GM23338 (cell line): Measurements from ENCODE around the gene CACNB2. TPM values are rescaled to one million over a fixed set of nuclear protein-coding genes. Genes with fewer than 3 reads are reported as not detected.

Experiments
- ATAC-seq: fragments of 200-7000 bp; cut with Tn5 transposase; 3 replicates; pipeline ENCODE4 v1.9.1; 2020
- DNase-seq: peaks from one replicate; pipeline ENCODE4 v3.0.0-alpha.2; 2015; ENCODE audit warnings: low spot score
- H2AFZ ChIP-seq: fragments of 200-600 bp; sonication (generic); 2 replicates; pipeline ENCODE4 v1.8.0; 2016; ENCODE audit warnings: antibody characterized with exemption, mild to moderate bottlenecking, moderate library complexity
- H3F3A ChIP-seq: fragments of 200-600 bp; sonication (generic); replicated peaks from 2 replicates; pipeline ENCODE4 v1.8.0; 2017; ENCODE audit warnings: antibody characterized with exemption, mixed run types, low read depth
- H3K27ac ChIP-seq: fragments of 200-600 bp; sonication (generic); 2 replicates; pipeline ENCODE4 v1.6.1; 2016; ENCODE audit warnings: low read depth
- H3K27me3 ChIP-seq: fragments of 200-600 bp; sonication (generic); 2 replicates; pipeline ENCODE4 v1.8.0; 2016; ENCODE audit warnings: mild to moderate bottlenecking, mixed run types, moderate library complexity; ENCODE audit not compliant: insufficient read depth
- H3K36me3 ChIP-seq: fragments of 200-600 bp; sonication (generic); 2 replicates; pipeline ENCODE4 v1.8.0; 2016; ENCODE audit warnings: mild to moderate bottlenecking; ENCODE audit not compliant: insufficient read depth
- H3K4me1 ChIP-seq: fragments of 200-600 bp; sonication (generic); 2 replicates; pipeline ENCODE4 v1.8.0; 2016; ENCODE audit warnings: mild to moderate bottlenecking, moderate library complexity; ENCODE audit not compliant: insufficient read depth
- H3K4me2 ChIP-seq: fragments of 200-600 bp; sonication (generic); 2 replicates; pipeline ENCODE4 v1.7.1; 2017; ENCODE audit warnings: mixed run types
- H3K4me3 ChIP-seq: fragments of 200-600 bp; sonication (generic); 2 replicates; pipeline ENCODE4 v1.6.1; 2016; ENCODE audit warnings: mixed run types
- H3K79me2 ChIP-seq: fragments of 200-600 bp; sonication (generic); replicated peaks from 2 replicates; pipeline ENCODE4 v1.8.0; 2017; ENCODE audit warnings: mild to moderate bottlenecking; ENCODE audit not compliant: insufficient read depth
- H3K9me2 ChIP-seq: fragments of 200-600 bp; sonication (generic); 2 replicates; pipeline ENCODE4 v1.8.0; 2017; ENCODE audit not compliant: insufficient read depth
- H4K20me1 ChIP-seq: fragments of 200-600 bp; sonication (generic); replicated peaks from 2 replicates; pipeline ENCODE4 v1.8.0; 2017; ENCODE audit warnings: mild to moderate bottlenecking; ENCODE audit not compliant: insufficient read depth
- H3K27ac Mint-ChIP-seq: 2 replicates; pipeline ENCODE4 v1.8.0; 2020; ENCODE audit warnings: inconsistent platforms, mild to moderate bottlenecking, moderate library complexity, mixed read lengths
- H3K27me3 Mint-ChIP-seq: 3 replicates; pipeline ENCODE4 v1.8.0; 2022; ENCODE audit warnings: low read depth, mild to moderate bottlenecking, moderate library complexity, mixed read lengths, inconsistent platforms; ENCODE audit not compliant: insufficient read depth, poor library complexity
- H3K36me3 Mint-ChIP-seq: 3 replicates; pipeline ENCODE4 v1.8.0; 2021; ENCODE audit warnings: low read depth, mild to moderate bottlenecking, inconsistent platforms, moderate library complexity, mixed read lengths
- H3K4me1 Mint-ChIP-seq: 3 replicates; pipeline ENCODE4 v1.8.0; 2020; ENCODE audit warnings: mild to moderate bottlenecking, inconsistent platforms, mixed read lengths
- H3K4me3 Mint-ChIP-seq: 3 replicates; pipeline ENCODE4 v1.8.0; 2021; ENCODE audit warnings: moderate library complexity, mild to moderate bottlenecking, inconsistent platforms, mixed read lengths
- H3K9me3 Mint-ChIP-seq: 3 replicates; pipeline ENCODE4 v1.8.0; 2020; ENCODE audit warnings: moderate library complexity, mild to moderate bottlenecking, inconsistent platforms, mixed read lengths
- EZH2 ChIP-seq: fragments of 200-600 bp; sonication (generic); IDR thresholded peaks from one replicate; pipeline ENCODE4 v1.8.0; 2017; ENCODE audit warnings: antibody characterized with exemption, mild to moderate bottlenecking, low read depth; ENCODE audit not compliant: unreplicated experiment
- EZH2phosphoT487 ChIP-seq: fragments of 200-600 bp; sonication (generic); IDR thresholded peaks from one replicate; pipeline ENCODE4 v1.8.1; 2018; ENCODE audit warnings: antibody characterized with exemption; ENCODE audit not compliant: unreplicated experiment
- JUNB ChIP-seq: IDR thresholded peaks from one replicate; pipeline ENCODE4 v1.6.1; 2016; ENCODE audit warnings: antibody characterized with exemption; ENCODE audit not compliant: unreplicated experiment
- POLR2AphosphoS5 ChIP-seq: IDR thresholded peaks from 2 replicates; pipeline ENCODE4 v1.6.1; 2016; ENCODE audit warnings: antibody characterized with exemption, low read depth
- STAT1 ChIP-seq: IDR thresholded peaks from one replicate; pipeline ENCODE4 v1.6.1; 2016; ENCODE audit warnings: antibody characterized with exemption; ENCODE audit not compliant: unreplicated experiment
- ZNF114 ChIP-seq: fragments of 250-450 bp; sonication (Bioruptor Pico); IDR thresholded peaks from 2 replicates; pipeline ENCODE4 v1.5.0; 2020; ENCODE audit warnings: mild to moderate bottlenecking, moderate library complexity
- ZNF331 ChIP-seq: fragments of 250-450 bp; sonication (Bioruptor Pico); IDR thresholded peaks from 2 replicates; pipeline ENCODE4 v1.5.0; 2020; ENCODE audit warnings: low read depth, mild to moderate bottlenecking, moderate library complexity
- polyA plus RNA-seq: library from polyadenylated mRNA; unstranded; fragments of >200 nt; fragmentation: Nextera tagmentation; extraction: Ambion mirVana; gene quantifications from 2 replicates; pipeline ENCODE4 v1.2.1, GENCODE V29; 2016
- total RNA-seq: library from RNA; depleted of rRNA; stranded (reverse); fragments of >200 nt; shearing (Covaris generic); gene quantifications from 2 replicates; pipeline ENCODE4 v1.2.3, GENCODE V29; 2014
- TF ChIP-seq, protein P1 (sequence below), 2 experiments: fragments of 200-600 bp in 1 of 2; sonication (generic) in 1 of 2; conservative IDR thresholded peaks; 2 replicates each; pipeline versions ENCODE4 v1.5.1 to v1.6.1; 2016 to 2017; ENCODE audit warnings: antibody characterized with exemption in 2 of 2, low read depth in 2 of 2, mild to moderate bottlenecking in 2 of 2, moderate library complexity in 1 of 2
- TF ChIP-seq, protein P2 (sequence below): fragments of 250-450 bp; sonication (Bioruptor Pico); IDR thresholded peaks from 2 replicates; pipeline ENCODE4 v1.5.0; 2020; ENCODE audit warnings: mild to moderate bottlenecking, moderate library complexity
- TF ChIP-seq, protein P3 (sequence below): IDR thresholded peaks from one replicate; pipeline ENCODE4 v1.6.1; 2018; ENCODE audit warnings: antibody characterized with exemption; ENCODE audit not compliant: unreplicated experiment

The CACNB2 gene
- total and polyA plus RNA-seq, 2 experiments from 2014 or later = 5.0 to 5.9 TPM

DNA sequence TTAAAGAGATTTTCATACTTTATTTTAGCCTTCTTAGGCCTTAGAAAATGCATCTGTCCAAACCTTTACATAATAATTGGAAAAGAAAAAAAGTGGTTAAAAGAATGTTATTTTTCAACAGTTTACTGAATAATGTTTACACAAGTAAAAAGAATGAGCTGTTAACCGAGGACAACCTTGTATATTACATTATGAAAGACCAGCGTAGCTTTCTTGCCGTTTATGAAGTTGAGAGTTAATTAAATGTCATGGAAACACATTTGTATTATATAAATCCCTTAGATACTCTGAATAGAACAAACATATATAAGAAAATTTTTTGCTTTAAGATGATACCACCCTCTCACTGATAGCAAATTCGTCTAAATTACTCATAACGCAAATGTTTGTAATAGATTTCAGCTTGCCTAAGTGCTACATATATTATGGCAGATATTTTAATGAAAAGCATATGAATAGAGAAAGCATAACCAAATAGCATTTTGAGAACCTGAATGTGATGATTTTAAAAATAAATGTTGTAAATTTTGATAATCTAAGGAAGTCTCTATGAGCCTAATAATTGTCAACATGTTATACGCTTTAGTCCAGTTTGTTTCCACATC, 9.1 kb downstream of the CACNB2 start (continued):
- TF ChIP-seq, protein P1, sequence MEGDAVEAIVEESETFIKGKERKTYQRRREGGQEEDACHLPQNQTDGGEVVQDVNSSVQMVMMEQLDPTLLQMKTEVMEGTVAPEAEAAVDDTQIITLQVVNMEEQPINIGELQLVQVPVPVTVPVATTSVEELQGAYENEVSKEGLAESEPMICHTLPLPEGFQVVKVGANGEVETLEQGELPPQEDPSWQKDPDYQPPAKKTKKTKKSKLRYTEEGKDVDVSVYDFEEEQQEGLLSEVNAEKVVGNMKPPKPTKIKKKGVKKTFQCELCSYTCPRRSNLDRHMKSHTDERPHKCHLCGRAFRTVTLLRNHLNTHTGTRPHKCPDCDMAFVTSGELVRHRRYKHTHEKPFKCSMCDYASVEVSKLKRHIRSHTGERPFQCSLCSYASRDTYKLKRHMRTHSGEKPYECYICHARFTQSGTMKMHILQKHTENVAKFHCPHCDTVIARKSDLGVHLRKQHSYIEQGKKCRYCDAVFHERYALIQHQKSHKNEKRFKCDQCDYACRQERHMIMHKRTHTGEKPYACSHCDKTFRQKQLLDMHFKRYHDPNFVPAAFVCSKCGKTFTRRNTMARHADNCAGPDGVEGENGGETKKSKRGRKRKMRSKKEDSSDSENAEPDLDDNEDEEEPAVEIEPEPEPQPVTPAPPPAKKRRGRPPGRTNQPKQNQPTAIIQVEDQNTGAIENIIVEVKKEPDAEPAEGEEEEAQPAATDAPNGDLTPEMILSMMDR (conservative IDR thresholded peaks at IDR 0.05; ENCODE audit: low read depth in 2 of 2) = no peak
- TF ChIP-seq EZH2 (no peak), POLR2AphosphoS5 (no peak), EZH2phosphoT487 (no peak)

DNA sequence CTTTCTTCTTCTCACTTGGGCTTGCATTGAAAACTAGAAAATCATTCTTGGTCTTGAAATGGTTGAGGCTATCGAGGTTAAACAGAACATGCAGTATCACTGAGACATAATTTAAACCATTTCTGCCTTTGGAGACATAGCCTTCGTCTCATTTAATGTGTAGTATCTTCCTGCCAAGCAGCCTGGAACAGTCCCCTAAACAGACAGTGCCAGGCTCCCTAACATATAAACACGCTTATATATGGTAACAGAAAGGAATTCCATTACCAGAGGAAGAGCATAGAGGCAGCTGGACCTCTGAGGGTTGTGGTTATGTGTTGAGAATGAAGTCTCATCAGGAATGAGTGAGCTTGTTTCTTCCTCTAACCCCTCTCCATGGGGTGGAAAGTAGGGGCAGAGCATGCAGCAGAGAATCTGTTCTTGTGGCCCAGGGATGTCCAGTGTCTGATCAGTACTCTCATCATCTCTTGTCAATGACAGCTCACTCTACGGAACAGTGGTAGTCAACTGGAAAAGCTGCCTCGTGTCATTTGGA, 11.2 kb downstream of the CACNB2 start:
- H3K27ac ChIP-seq = no peak overlapping the region
- no peaks in the 10 kb centered on the region for H3K36me3 ChIP-seq
- peaks cover 2% of the 10 kb centered on the region for H3K27me3 Mint-ChIP-seq
- H3K4me1 Mint-ChIP-seq = no peaks in the 10 kb centered on the region; the same call in 2 of the 3 replicates
- H3F3A ChIP-seq = no peaks in the 10 kb centered on the region
- H3K36me3 Mint-ChIP-seq = peaks cover 3% of the 10 kb centered on the region; the same call in 1 of the 3 replicates
- no peaks in the 10 kb centered on the region for H4K20me1 ChIP-seq
- H3K27ac Mint-ChIP-seq = no peak overlapping the region
- H3K9me2 ChIP-seq = no peaks in the 10 kb centered on the region
- H2AFZ ChIP-seq = no peak overlapping the region
- H3K4me2 ChIP-seq = no peak overlapping the region
- no peaks in the 10 kb centered on the region for H3K9me3 Mint-ChIP-seq
- no peak overlapping the region for H3K4me3 Mint-ChIP-seq
- H3K27me3 ChIP-seq = no peaks in the 10 kb centered on the region
- H3K79me2 ChIP-seq = no peaks in the 10 kb centered on the region
- DNase-seq (no peak), ATAC-seq (no peak)
- no peak overlapping the region for H3K4me3 ChIP-seq
- no peaks in the 10 kb centered on the region for H3K4me1 ChIP-seq
- TF ChIP-seq, protein P2, sequence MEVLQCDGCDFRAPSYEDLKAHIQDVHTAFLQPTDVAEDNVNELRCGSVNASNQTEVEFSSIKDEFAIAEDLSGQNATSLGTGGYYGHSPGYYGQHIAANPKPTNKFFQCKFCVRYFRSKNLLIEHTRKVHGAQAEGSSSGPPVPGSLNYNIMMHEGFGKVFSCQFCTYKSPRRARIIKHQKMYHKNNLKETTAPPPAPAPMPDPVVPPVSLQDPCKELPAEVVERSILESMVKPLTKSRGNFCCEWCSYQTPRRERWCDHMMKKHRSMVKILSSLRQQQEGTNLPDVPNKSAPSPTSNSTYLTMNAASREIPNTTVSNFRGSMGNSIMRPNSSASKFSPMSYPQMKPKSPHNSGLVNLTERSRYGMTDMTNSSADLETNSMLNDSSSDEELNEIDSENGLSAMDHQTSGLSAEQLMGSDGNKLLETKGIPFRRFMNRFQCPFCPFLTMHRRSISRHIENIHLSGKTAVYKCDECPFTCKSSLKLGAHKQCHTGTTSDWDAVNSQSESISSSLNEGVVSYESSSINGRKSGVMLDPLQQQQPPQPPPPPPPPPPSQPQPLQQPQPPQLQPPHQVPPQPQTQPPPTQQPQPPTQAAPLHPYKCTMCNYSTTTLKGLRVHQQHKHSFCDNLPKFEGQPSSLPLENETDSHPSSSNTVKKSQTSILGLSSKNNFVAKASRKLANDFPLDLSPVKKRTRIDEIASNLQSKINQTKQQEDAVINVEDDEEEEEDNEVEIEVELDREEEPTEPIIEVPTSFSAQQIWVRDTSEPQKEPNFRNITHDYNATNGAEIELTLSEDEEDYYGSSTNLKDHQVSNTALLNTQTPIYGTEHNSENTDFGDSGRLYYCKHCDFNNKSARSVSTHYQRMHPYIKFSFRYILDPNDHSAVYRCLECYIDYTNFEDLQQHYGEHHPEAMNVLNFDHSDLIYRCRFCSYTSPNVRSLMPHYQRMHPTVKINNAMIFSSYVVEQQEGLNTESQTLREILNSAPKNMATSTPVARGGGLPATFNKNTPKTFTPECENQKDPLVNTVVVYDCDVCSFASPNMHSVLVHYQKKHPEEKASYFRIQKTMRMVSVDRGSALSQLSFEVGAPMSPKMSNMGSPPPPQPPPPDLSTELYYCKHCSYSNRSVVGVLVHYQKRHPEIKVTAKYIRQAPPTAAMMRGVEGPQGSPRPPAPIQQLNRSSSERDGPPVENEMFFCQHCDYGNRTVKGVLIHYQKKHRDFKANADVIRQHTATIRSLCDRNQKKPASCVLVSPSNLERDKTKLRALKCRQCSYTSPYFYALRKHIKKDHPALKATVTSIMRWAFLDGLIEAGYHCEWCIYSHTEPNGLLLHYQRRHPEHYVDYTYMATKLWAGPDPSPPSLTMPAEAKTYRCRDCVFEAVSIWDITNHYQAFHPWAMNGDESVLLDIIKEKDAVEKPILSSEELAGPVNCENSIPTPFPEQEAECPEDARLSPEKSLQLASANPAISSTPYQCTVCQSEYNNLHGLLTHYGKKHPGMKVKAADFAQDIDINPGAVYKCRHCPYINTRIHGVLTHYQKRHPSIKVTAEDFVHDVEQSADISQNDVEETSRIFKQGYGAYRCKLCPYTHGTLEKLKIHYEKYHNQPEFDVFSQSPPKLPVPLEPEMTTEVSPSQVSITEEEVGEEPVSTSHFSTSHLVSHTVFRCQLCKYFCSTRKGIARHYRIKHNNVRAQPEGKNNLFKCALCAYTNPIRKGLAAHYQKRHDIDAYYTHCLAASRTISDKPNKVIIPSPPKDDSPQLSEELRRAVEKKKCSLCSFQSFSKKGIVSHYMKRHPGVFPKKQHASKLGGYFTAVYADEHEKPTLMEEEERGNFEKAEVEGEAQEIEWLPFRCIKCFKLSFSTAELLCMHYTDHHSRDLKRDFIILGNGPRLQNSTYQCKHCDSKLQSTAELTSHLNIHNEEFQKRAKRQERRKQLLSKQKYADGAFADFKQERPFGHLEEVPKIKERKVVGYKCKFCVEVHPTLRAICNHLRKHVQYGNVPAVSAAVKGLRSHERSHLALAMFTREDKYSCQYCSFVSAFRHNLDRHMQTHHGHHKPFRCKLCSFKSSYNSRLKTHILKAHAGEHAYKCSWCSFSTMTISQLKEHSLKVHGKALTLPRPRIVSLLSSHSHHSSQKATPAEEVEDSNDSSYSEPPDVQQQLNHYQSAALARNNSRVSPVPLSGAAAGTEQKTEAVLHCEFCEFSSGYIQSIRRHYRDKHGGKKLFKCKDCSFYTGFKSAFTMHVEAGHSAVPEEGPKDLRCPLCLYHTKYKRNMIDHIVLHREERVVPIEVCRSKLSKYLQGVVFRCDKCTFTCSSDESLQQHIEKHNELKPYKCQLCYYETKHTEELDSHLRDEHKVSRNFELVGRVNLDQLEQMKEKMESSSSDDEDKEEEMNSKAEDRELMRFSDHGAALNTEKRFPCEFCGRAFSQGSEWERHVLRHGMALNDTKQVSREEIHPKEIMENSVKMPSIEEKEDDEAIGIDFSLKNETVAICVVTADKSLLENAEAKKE (CRISPR knock-in tag) = no peak
- TF ChIP-seq ZNF331 (no peak), ZNF114 (no peak), POLR2AphosphoS5 (no peak), JUNB (no peak), STAT1 (no peak), EZH2 (no peak)
- TF ChIP-seq, protein P1 (conservative IDR thresholded peaks at IDR 0.05; ENCODE audit: low read depth in 2 of 2) = no peak
- TF ChIP-seq, protein P3, sequence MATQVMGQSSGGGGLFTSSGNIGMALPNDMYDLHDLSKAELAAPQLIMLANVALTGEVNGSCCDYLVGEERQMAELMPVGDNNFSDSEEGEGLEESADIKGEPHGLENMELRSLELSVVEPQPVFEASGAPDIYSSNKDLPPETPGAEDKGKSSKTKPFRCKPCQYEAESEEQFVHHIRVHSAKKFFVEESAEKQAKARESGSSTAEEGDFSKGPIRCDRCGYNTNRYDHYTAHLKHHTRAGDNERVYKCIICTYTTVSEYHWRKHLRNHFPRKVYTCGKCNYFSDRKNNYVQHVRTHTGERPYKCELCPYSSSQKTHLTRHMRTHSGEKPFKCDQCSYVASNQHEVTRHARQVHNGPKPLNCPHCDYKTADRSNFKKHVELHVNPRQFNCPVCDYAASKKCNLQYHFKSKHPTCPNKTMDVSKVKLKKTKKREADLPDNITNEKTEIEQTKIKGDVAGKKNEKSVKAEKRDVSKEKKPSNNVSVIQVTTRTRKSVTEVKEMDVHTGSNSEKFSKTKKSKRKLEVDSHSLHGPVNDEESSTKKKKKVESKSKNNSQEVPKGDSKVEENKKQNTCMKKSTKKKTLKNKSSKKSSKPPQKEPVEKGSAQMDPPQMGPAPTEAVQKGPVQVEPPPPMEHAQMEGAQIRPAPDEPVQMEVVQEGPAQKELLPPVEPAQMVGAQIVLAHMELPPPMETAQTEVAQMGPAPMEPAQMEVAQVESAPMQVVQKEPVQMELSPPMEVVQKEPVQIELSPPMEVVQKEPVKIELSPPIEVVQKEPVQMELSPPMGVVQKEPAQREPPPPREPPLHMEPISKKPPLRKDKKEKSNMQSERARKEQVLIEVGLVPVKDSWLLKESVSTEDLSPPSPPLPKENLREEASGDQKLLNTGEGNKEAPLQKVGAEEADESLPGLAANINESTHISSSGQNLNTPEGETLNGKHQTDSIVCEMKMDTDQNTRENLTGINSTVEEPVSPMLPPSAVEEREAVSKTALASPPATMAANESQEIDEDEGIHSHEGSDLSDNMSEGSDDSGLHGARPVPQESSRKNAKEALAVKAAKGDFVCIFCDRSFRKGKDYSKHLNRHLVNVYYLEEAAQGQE = no peak
